OCI-LY7 (cell line): ENCODE data around the gene PLXDC2. TPM values are rescaled to one million over a fixed set of nuclear protein-coding genes. Genes with fewer than 3 reads are reported as not detected.

Source experiments
- BruUV-seq: library from RNA; stranded (reverse); fragments of 400-500 nt; replicated peaks from 2 replicates; lab custom pipeline; 2021; lab: Mats Ljungman, UMichigan
- CTCF ChIA-PET: fragments of 300-600 bp; sonication (Branson Sonifier 250); formaldehyde crosslinking; loops from one replicate; lab custom pipeline; 2022; ENCODE audit warnings: antibody characterized with exemption; ENCODE audit not compliant: unreplicated experiment; lab: Charles Lee
- POLR2A ChIA-PET: fragments of 300-600 bp; sonication (Branson Sonifier 250); formaldehyde crosslinking; loops from one replicate; lab custom pipeline; 2022; ENCODE audit warnings: antibody characterized with exemption; lab: Charles Lee
- DNase-seq: peaks from one replicate; pipeline ENCODE4 v3.0.0-alpha.2; 2015; ENCODE audit warnings: low spot score
- H2AFZ ChIP-seq: fragments of 200-600 bp; sonication (generic), shearing (Covaris generic); 2 replicates; pipeline ENCODE4 v1.6.1; 2014; ENCODE audit warnings: mild to moderate bottlenecking, antibody characterized with exemption, low read length, moderate library complexity
- H3K27ac ChIP-seq: fragments of 200-600 bp; sonication (generic); 2 replicates; pipeline ENCODE4 v1.5.1; 2014; ENCODE audit warnings: mixed run types, low read depth, mild to moderate bottlenecking, moderate library complexity, low read length, inconsistent platforms; ENCODE audit not compliant: poor library complexity, severe bottlenecking
- H3K36me3 ChIP-seq: fragments of 200-600 bp; sonication (generic); 2 replicates; pipeline ENCODE4 v1.6.1; 2014; ENCODE audit warnings: mild to moderate bottlenecking, antibody characterized with exemption, low read length, moderate library complexity, mixed read lengths; ENCODE audit not compliant: insufficient read depth
- H3K4me1 ChIP-seq: fragments of 200-600 bp; sonication (generic); 2 replicates; pipeline ENCODE4 v1.5.1; 2014; ENCODE audit warnings: mild to moderate bottlenecking, low read length; ENCODE audit not compliant: insufficient read depth, poor library complexity, severe bottlenecking
- H3K4me2 ChIP-seq: fragments of 200-600 bp; sonication (generic); 2 replicates; pipeline ENCODE4 v1.6.1; 2014; ENCODE audit warnings: mild to moderate bottlenecking, low read length
- H3K4me3 ChIP-seq: fragments of 200-600 bp; sonication (generic); 2 replicates; pipeline ENCODE4 v1.5.1; 2014; ENCODE audit warnings: mild to moderate bottlenecking, low read depth, low read length; ENCODE audit not compliant: poor library complexity, severe bottlenecking
- H3K79me2 ChIP-seq: fragments of 200-600 bp; sonication (generic); 2 replicates; pipeline ENCODE4 v1.6.1; 2016; ENCODE audit warnings: low read depth, mild to moderate bottlenecking, low read length, moderate library complexity, mixed read lengths; ENCODE audit not compliant: insufficient read depth
- H3K9me2 ChIP-seq: fragments of 200-600 bp; sonication (generic); 2 replicates; pipeline ENCODE4 v1.6.1; 2016; ENCODE audit warnings: mild to moderate bottlenecking, low read length, mixed read lengths; ENCODE audit not compliant: insufficient read depth
- H3K9me3 ChIP-seq: fragments of 200-600 bp; sonication (generic); 2 replicates; pipeline ENCODE4 v1.6.1; 2014; ENCODE audit warnings: mild to moderate bottlenecking, mixed run types, low read length, mixed read lengths
- H4K20me1 ChIP-seq: fragments of 200-600 bp; sonication (generic); 2 replicates; pipeline ENCODE4 v1.6.1; 2014; ENCODE audit warnings: mild to moderate bottlenecking, antibody characterized with exemption, low read length, moderate library complexity, mixed read lengths; ENCODE audit not compliant: insufficient read depth
- CTCF ChIP-seq: fragments of 200-600 bp; sonication (generic); conservative IDR thresholded peaks from 2 replicates; pipeline ENCODE4 v1.5.1; 2014; ENCODE audit warnings: mild to moderate bottlenecking, antibody characterized with exemption, low read length, moderate library complexity, mixed read lengths
- EZH2phosphoT487 ChIP-seq: fragments of 200-600 bp; sonication (generic); IDR thresholded peaks from 2 replicates; pipeline ENCODE4 v1.6.1; 2018; ENCODE audit warnings: low read depth, borderline replicate concordance, mild to moderate bottlenecking, mixed run types, antibody characterized with exemption, low read length, moderate library complexity, mixed read lengths
- intact Hi-C: fragments of 100-400 bp; cut with micrococcal nuclease; formaldehyde crosslinking; loops from one replicate; pipeline ENCODE4 v1.10.0; 2022; ENCODE audit not compliant: unreplicated experiment
- total RNA-seq, 2 experiments: library from RNA; depleted of rRNA in 1 of 2; stranded (reverse); fragments of >200 nt in 1 of 2; shearing (Covaris generic) in 1 of 2; gene quantifications; 2 replicates each; pipeline ENCODE4 v1.2.3, GENCODE V29; 2014 to 2022

PLXDC2 gene
- total RNA-seq, 2 experiments from 2014 or later: not detected

- Histone ChIP-seq H3K36me3 (no peaks in the 10 kb centered on the region), H3K9me2 (no peaks in the 10 kb centered on the region), H3K4me2 (no peak overlapping the region), H4K20me1 (no peaks in the 10 kb centered on the region), H3K4me1 (no peaks in the 10 kb centered on the region), H2AFZ (no peak overlapping the region), H3K79me2 (no peaks in the 10 kb centered on the region), H3K9me3 (no peaks in the 10 kb centered on the region), H3K4me3 (no peak overlapping the region), H3K27ac (no peak overlapping the region)
- ChIA-PET CTCF (no interaction called here), POLR2A (interaction anchor here (0.6 to 0.7 kb wide), 4 partner anchors 37 to 1537 kb away, joined by 3 to 6 read pairs (median 5); no protein-coding TSS in a partner anchor)
- BruUV-seq: no TSS peak
- no peak for DNase-seq
- no peak for TF ChIP-seq CTCF
- TF ChIP-seq EZH2phosphoT487: no peak
- intact Hi-C loops: no loop called here
These were observed 26.6 kb upstream of the PLXDC2 start for GRCh38 chr10:19789607-19790006.

GRCh38 chr10:19791032-19791431 lies 25.2 kb upstream of the PLXDC2 start:
- TF ChIP-seq EZH2phosphoT487 (no peak), CTCF (no peak)
- Histone ChIP-seq H3K4me1 (no peaks in the 10 kb centered on the region), H3K27ac (no peak overlapping the region), H2AFZ (no peak overlapping the region), H3K9me3 (no peaks in the 10 kb centered on the region), H4K20me1 (no peaks in the 10 kb centered on the region), H3K4me2 (no peak overlapping the region), H3K36me3 (no peaks in the 10 kb centered on the region), H3K9me2 (no peaks in the 10 kb centered on the region), H3K79me2 (no peaks in the 10 kb centered on the region), H3K4me3 (no peak overlapping the region)
- ChIA-PET POLR2A (no interaction called here), CTCF (no interaction called here)
- no TSS peak for BruUV-seq
- intact Hi-C loops: no loop called here
- no peak for DNase-seq

- POLR2A ChIA-PET: no interaction called here
- H3K36me3 ChIP-seq: no peaks in the 10 kb centered on the region
- H3K79me2 ChIP-seq: no peaks in the 10 kb centered on the region
- H3K4me1 ChIP-seq: no peaks in the 10 kb centered on the region
- H3K27ac ChIP-seq: no peak overlapping the region
- H3K9me3 ChIP-seq: no peaks in the 10 kb centered on the region
- H4K20me1 ChIP-seq: no peaks in the 10 kb centered on the region
- CTCF ChIA-PET: no interaction called here
- TF ChIP-seq EZH2phosphoT487 (no peak), CTCF (no peak)
- H3K4me3 ChIP-seq: no peak overlapping the region
- intact Hi-C loops: no loop called here
- no TSS peak for BruUV-seq
- no peak overlapping the region for H3K4me2 ChIP-seq
- H2AFZ ChIP-seq: no peak overlapping the region
- no peaks in the 10 kb centered on the region for H3K9me2 ChIP-seq
- no peak for DNase-seq
These were observed 20.5 kb upstream of the PLXDC2 start for GRCh38 chr10:19795684-19796083.
